Endothelial cell of umbilical vein (primary cell): ENCODE results near the gene ROPN1L. TPM values are rescaled to one million over a fixed set of nuclear protein-coding genes. Genes with fewer than 3 reads are reported as not detected.

Source experiments
- BruUV-seq: library from RNA; stranded (reverse); fragments of 400-500 nt; replicated peaks from 2 replicates; lab custom pipeline; 2021; lab: Mats Ljungman, UMichigan
- CTCF ChIA-PET: fragments of 300-600, 350-600 bp; sonication (Branson Sonifier 250); formaldehyde crosslinking; loops from one replicate; lab custom pipeline; 2021; ENCODE audit warnings: antibody characterized with exemption, inconsistent platforms; lab: Charles Lee
- POLR2A ChIA-PET: fragments of 300-600, 350-600 bp; sonication (Branson Sonifier 250); formaldehyde crosslinking; loops from one replicate; lab custom pipeline; 2021; ENCODE audit warnings: antibody characterized with exemption, inconsistent platforms; lab: Charles Lee
- DNase-seq: peaks from one replicate; pipeline ENCODE4 v3.0.0-alpha.2; 2011; ENCODE audit warnings: low read depth, low spot score
- FAIRE-seq: peaks from 2 replicates; lab custom pipeline; 2011; peaks lifted over from hg19 to GRCh38; lab: Jason Lieb, UNC
- H2AFZ ChIP-seq: 2 replicates; pipeline ENCODE4 v1.6.0; 2012; ENCODE audit warnings: low read depth, low read length, control low read depth, inconsistent platforms
- H3K27ac ChIP-seq: 2 replicates; pipeline ENCODE4 v1.5.1; 2011; ENCODE audit warnings: low read depth, mild to moderate bottlenecking, control low read depth, low read length, moderate library complexity; ENCODE audit not compliant: insufficient read depth
- H3K27me3 ChIP-seq, 2 experiments: 2 replicates each; pipeline versions ENCODE4 v1.6.0 to v1.6.1; 2011; ENCODE audit warnings: low read length in 2 of 2, mixed read lengths in 1 of 2; ENCODE audit not compliant: control insufficient read depth in 2 of 2, insufficient read depth in 2 of 2
- H3K36me3 ChIP-seq, 2 experiments: 2 replicates in 1 of 2; 3 replicates in 1 of 2; pipeline ENCODE4 v1.5.1; 2011; ENCODE audit warnings: low read length in 2 of 2, mild to moderate bottlenecking in 1 of 2, moderate library complexity in 1 of 2; ENCODE audit not compliant: control insufficient read depth in 2 of 2, insufficient read depth in 2 of 2; ENCODE audit errors: extremely low read depth in 1 of 2
- H3K4me1 ChIP-seq: 3 replicates; pipeline ENCODE4 v1.5.1; 2011; ENCODE audit warnings: mild to moderate bottlenecking, low read length; ENCODE audit not compliant: control insufficient read depth, insufficient read depth; ENCODE audit errors: extremely low read depth
- H3K4me2 ChIP-seq: 2 replicates; pipeline ENCODE4 v1.6.1; 2011; ENCODE audit warnings: low read length, control low read depth, mixed read lengths; ENCODE audit not compliant: insufficient read depth
- H3K4me3 ChIP-seq, 3 experiments: fragments of 200-600 bp in 1 of 3; sonication (generic), shearing (Covaris generic) in 1 of 3; replicated peaks in 1 of 3; 2 replicates each; pipeline ENCODE4 v1.5.1; 2011 to 2016; ENCODE audit warnings: control low read depth in 3 of 3, low read length in 3 of 3, mild to moderate bottlenecking in 2 of 3, inconsistent platforms in 1 of 3, low read depth in 1 of 3, moderate library complexity in 1 of 3; ENCODE audit not compliant: insufficient read depth in 1 of 3
- H3K79me2 ChIP-seq: 2 replicates; pipeline ENCODE4 v1.6.0; 2012; ENCODE audit warnings: low read length, inconsistent platforms; ENCODE audit not compliant: control insufficient read depth, insufficient read depth
- H3K9ac ChIP-seq: replicated peaks from 2 replicates; pipeline ENCODE3; 2011; ENCODE audit warnings: low read length, control low read depth; ENCODE audit not compliant: insufficient read depth; ENCODE audit errors: extremely low read depth
- H3K9me1 ChIP-seq: replicated peaks from 3 replicates; pipeline ENCODE4 v1.6.0; 2011; ENCODE audit warnings: mild to moderate bottlenecking, low read length; ENCODE audit not compliant: control insufficient read depth, insufficient read depth; ENCODE audit errors: extremely low read depth
- H3K9me3 ChIP-seq: replicated peaks from 2 replicates; pipeline ENCODE4 v1.5.1; 2012; ENCODE audit warnings: low read length, inconsistent platforms; ENCODE audit not compliant: control insufficient read depth, insufficient read depth
- H4K20me1 ChIP-seq: replicated peaks from 2 replicates; pipeline ENCODE3; 2011; ENCODE audit warnings: mild to moderate bottlenecking, low read length; ENCODE audit not compliant: control insufficient read depth, insufficient read depth; ENCODE audit errors: extremely low read depth
- EZH2 ChIP-seq: IDR thresholded peaks from 2 replicates; pipeline ENCODE4 v1.6.1; 2012; ENCODE audit warnings: borderline replicate concordance, low read depth, mild to moderate bottlenecking, moderate library complexity, low read length, inconsistent platforms; ENCODE audit not compliant: severe bottlenecking
- FOS ChIP-seq: IDR thresholded peaks from 2 replicates; pipeline ENCODE4 v1.6.1; 2011; ENCODE audit warnings: mild to moderate bottlenecking, low read length, moderate library complexity, borderline replicate concordance; ENCODE audit not compliant: insufficient read depth
- GATA2 ChIP-seq: IDR thresholded peaks from 2 replicates; pipeline ENCODE4 v1.7.0; 2011; ENCODE audit warnings: low read depth, mild to moderate bottlenecking, moderate library complexity, mixed read lengths, low read length; ENCODE audit not compliant: insufficient read length, insufficient read depth
- JUN ChIP-seq: IDR thresholded peaks from 2 replicates; pipeline ENCODE4 v1.6.1; 2011; ENCODE audit warnings: borderline replicate concordance, low read depth; ENCODE audit not compliant: insufficient read length, insufficient read depth
- MYC ChIP-seq: IDR thresholded peaks from one replicate; pipeline ENCODE4 v1.6.1; 2011; ENCODE audit warnings: mild to moderate bottlenecking, low read depth, low read length
- POLR2A ChIP-seq: IDR thresholded peaks from 2 replicates; pipeline ENCODE4 v1.6.1; 2012; ENCODE audit warnings: low read depth, mild to moderate bottlenecking, control low read depth, low read length
- POLR2AphosphoS5 ChIP-seq: IDR thresholded peaks from 2 replicates; pipeline ENCODE4 v1.6.1; 2012; ENCODE audit warnings: low read depth, mild to moderate bottlenecking, control low read depth, low read length, moderate library complexity; ENCODE audit not compliant: insufficient read depth
- dilution Hi-C: fragments of 300-500 bp; cut with MboI; formaldehyde crosslinking; loops from one replicate; pipeline ENCODE4 v1.15.0; 2019; ENCODE audit warnings: low sequenced_read_pairs; ENCODE audit not compliant: extremely low pct_ligation_motif_present
- intact Hi-C: fragments of 100-400 bp; cut with micrococcal nuclease; formaldehyde crosslinking; loops from one replicate; pipeline ENCODE4 v1.10.0; 2022
- polyA plus RNA-seq, 4 experiments: library from polyadenylated mRNA; depleted of rRNA in 3 of 4; stranded (reverse) in 3 of 4; unstranded in 1 of 4; fragments of >200 nt; gene quantifications; 2 replicates each; pipeline versions ENCODE4 v1.2.1 to v1.2.3, GENCODE V29; 2011 to 2012; ENCODE audit warnings: missing spikeins in 1 of 4
- total RNA-seq: library from RNA; stranded (reverse); gene quantifications from 2 replicates; pipeline ENCODE4 v1.2.3, GENCODE V29; 2021
- TF ChIP-seq, protein P1 (sequence below): IDR thresholded peaks from 2 replicates; pipeline ENCODE4 v1.6.1; 2011; ENCODE audit not compliant: insufficient read depth, insufficient read length
- TF ChIP-seq, protein P2 (sequence below), 2 donors: IDR thresholded peaks; 1 replicate in 1 of 2; 2 replicates in 1 of 2; pipeline ENCODE4 v1.5.1; 2011; ENCODE audit warnings: low read length in 2 of 2, mild to moderate bottlenecking in 2 of 2, moderate library complexity in 2 of 2, control low read depth in 1 of 2, inconsistent platforms in 1 of 2, low read depth in 1 of 2; ENCODE audit not compliant: insufficient read depth in 1 of 2; ENCODE audit errors: extremely low read depth in 1 of 2

The ROPN1L gene
- total and polyA plus RNA-seq, 2 donors (not counting 3 experiments of a cell fraction or from before 2014, with no cell fraction given) = 0.30 to 0.60 TPM

DNA sequence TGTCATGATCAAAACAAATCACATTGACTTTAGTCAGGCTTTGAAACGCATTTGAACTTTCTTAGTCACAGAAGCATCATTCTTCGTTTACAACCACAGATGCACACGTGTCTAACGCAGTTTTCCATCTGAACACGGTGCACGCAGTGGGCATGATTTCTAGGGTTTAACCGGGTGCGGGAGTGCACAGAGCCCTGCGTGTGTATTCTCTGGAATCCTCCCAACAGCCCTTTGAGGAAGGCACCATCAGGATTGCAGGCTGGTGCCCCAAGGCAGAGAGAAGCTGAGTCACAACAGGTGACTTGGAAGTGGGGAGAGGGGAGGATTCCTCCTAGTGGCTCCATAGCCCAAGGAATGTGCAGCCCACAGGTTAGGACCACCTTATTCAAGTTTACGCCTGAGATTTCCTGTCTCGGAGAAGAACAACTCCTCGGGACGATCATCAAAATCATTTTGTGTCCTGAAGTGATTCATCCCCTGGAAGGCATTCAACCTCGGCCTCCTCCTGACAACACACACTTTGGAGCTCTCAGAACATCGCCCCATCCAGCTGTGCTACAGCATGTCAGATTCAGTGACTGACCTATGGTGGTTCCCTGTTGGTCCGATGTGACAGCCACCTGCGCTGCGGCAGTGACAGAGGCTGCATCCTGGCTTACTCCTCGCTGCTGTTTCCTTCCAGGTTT is 13.1 kb downstream of the ROPN1L start:
- BruUV-seq = no TSS peak
- Histone ChIP-seq H3K4me2 (no peak overlapping the region), H2AFZ (no peak overlapping the region), H3K4me3 (no peak overlapping the region), H3K9me1 (no peaks in the 10 kb centered on the region), H3K79me2 (no peaks in the 10 kb centered on the region), H3K36me3 (no peaks in the 10 kb centered on the region), H3K4me1 (peaks cover 13% of the 10 kb centered on the region), H4K20me1 (no peaks in the 10 kb centered on the region), H3K9ac (no peak overlapping the region), H3K27me3 (no peaks in the 10 kb centered on the region), H3K27ac (no peak overlapping the region), H3K9me3 (no peaks in the 10 kb centered on the region)
- no peak for DNase-seq
- TF ChIP-seq EZH2 (no peak), GATA2 (no peak), FOS (no peak), POLR2A (no peak), POLR2AphosphoS5 (no peak), MYC (no peak), JUN (no peak)
- TF ChIP-seq, protein P1, sequence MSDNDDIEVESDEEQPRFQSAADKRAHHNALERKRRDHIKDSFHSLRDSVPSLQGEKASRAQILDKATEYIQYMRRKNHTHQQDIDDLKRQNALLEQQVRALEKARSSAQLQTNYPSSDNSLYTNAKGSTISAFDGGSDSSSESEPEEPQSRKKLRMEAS = no peak
- TF ChIP-seq, protein P2, sequence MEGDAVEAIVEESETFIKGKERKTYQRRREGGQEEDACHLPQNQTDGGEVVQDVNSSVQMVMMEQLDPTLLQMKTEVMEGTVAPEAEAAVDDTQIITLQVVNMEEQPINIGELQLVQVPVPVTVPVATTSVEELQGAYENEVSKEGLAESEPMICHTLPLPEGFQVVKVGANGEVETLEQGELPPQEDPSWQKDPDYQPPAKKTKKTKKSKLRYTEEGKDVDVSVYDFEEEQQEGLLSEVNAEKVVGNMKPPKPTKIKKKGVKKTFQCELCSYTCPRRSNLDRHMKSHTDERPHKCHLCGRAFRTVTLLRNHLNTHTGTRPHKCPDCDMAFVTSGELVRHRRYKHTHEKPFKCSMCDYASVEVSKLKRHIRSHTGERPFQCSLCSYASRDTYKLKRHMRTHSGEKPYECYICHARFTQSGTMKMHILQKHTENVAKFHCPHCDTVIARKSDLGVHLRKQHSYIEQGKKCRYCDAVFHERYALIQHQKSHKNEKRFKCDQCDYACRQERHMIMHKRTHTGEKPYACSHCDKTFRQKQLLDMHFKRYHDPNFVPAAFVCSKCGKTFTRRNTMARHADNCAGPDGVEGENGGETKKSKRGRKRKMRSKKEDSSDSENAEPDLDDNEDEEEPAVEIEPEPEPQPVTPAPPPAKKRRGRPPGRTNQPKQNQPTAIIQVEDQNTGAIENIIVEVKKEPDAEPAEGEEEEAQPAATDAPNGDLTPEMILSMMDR (IDR thresholded peaks at IDR 0.05; ENCODE audit: extremely low read depth in 1 of 2, insufficient read depth in 1 of 2, low read depth in 1 of 2, low read length in 2 of 2) = no peak
- FAIRE-seq = no peak
- POLR2A ChIA-PET = no interaction called here
- CTCF ChIA-PET = interaction anchor here (0.7 to 9.7 kb wide), 8 partner anchors 87 to 321 kb away, joined by 3 to 283 read pairs (median 3); no protein-coding TSS in a partner anchor
- dilution Hi-C loops = loop anchor here (10.0 kb wide), 1 partner anchor 170 kb away; no protein-coding TSS in a partner anchor
- intact Hi-C loops = loop anchor here (5.0 kb wide), 3 partner anchors 308 to 728 kb away; partner anchors contain the start of gene DAP
